Calu3 (cell line): ENCODE results near the gene TFF1. TPM values are rescaled to one million over a fixed set of nuclear protein-coding genes. Genes with fewer than 3 reads are reported as not detected.

ENCODE experiments used
- BruUV-seq: library from RNA; stranded (reverse); fragments of 400-500 nt; replicated peaks from 2 replicates; lab custom pipeline; 2021; lab: Mats Ljungman, UMichigan
- CTCF ChIA-PET: fragments of 300-600 bp; sonication (Branson Sonifier 250); formaldehyde crosslinking; loops from one replicate; lab custom pipeline; 2022; ENCODE audit warnings: antibody characterized with exemption; lab: Charles Lee
- DNase-seq: peaks from one replicate; pipeline ENCODE4 v3.0.0; 2022
- H3K27ac Mint-ChIP-seq: one replicate; pipeline ENCODE4 v1.8.0; 2022; ENCODE audit warnings: mixed read lengths; ENCODE audit not compliant: unreplicated experiment
- H3K27me3 Mint-ChIP-seq: one replicate; pipeline ENCODE4 v1.8.0; 2022; ENCODE audit warnings: mixed read lengths; ENCODE audit not compliant: unreplicated experiment
- H3K36me3 Mint-ChIP-seq: one replicate; pipeline ENCODE4 v1.8.0; 2022; ENCODE audit warnings: mild to moderate bottlenecking, moderate library complexity, mixed read lengths; ENCODE audit not compliant: insufficient read depth, unreplicated experiment
- H3K4me1 Mint-ChIP-seq: one replicate; pipeline ENCODE4 v1.8.0; 2022; ENCODE audit warnings: mild to moderate bottlenecking, low read depth, mixed read lengths; ENCODE audit not compliant: unreplicated experiment
- H3K4me3 Mint-ChIP-seq: one replicate; pipeline ENCODE4 v1.8.0; 2022; ENCODE audit warnings: mild to moderate bottlenecking, low read depth, moderate library complexity, mixed read lengths; ENCODE audit not compliant: unreplicated experiment
- H3K9me3 Mint-ChIP-seq: one replicate; pipeline ENCODE4 v1.8.0; 2022; ENCODE audit warnings: low read depth, mixed read lengths; ENCODE audit not compliant: unreplicated experiment
- CTCF ChIP-seq: fragments of 200-600 bp; IDR thresholded peaks from one replicate; pipeline ENCODE4 v1.8.0; 2022; ENCODE audit warnings: antibody characterized with exemption; ENCODE audit not compliant: unreplicated experiment
- intact Hi-C: fragments of 100-400 bp; cut with micrococcal nuclease; formaldehyde crosslinking; loops from one replicate; pipeline ENCODE4 v1.10.0; 2022; ENCODE audit not compliant: unreplicated experiment
- total RNA-seq: library from RNA; stranded (reverse); gene quantifications from 2 replicates; pipeline ENCODE4 v1.2.3, GENCODE V29; 2022

TFF1 gene
- total RNA-seq, 1 experiment from 2014 or later, result not detected

GRCh38 chr21:42346866-42347600 lies 19.3 kb downstream of the TFF1 start:
- Mint-ChIP-seq H3K36me3 (no peaks in the 10 kb centered on the region), H3K9me3 (no peaks in the 10 kb centered on the region), H3K4me3 (no peak overlapping the region), H3K4me1 (peaks cover 7% of the 10 kb centered on the region), H3K27me3 (no peaks in the 10 kb centered on the region), H3K27ac (no peak overlapping the region)
- no peak for TF ChIP-seq CTCF
- CTCF ChIA-PET, result interaction anchor here (0.7 kb wide), 1 partner anchor 109 kb away, joined by 3 read pairs; no protein-coding TSS in a partner anchor
- intact Hi-C loops, result no loop called here
- no peak for DNase-seq
- no TSS peak for BruUV-seq

- BruUV-seq, result no TSS peak
- H3K27ac Mint-ChIP-seq, result no peak overlapping the region
- intact Hi-C loops, result no loop called here
- H3K27me3 Mint-ChIP-seq, result no peaks in the 10 kb centered on the region
- no peak for TF ChIP-seq CTCF
- H3K4me1 Mint-ChIP-seq, result peaks cover 7% of the 10 kb centered on the region
- CTCF ChIA-PET, result no interaction called here
- H3K4me3 Mint-ChIP-seq, result no peak overlapping the region
- H3K36me3 Mint-ChIP-seq, result no peaks in the 10 kb centered on the region
- no peaks in the 10 kb centered on the region for H3K9me3 Mint-ChIP-seq
- DNase-seq, result no peak
These were observed 19.9 kb downstream of the TFF1 start for GRCh38 chr21:42346441-42346840.

GRCh38 chr21:42344631-42345030 lies 21.7 kb downstream of the TFF1 start:
- H3K36me3 Mint-ChIP-seq, result no peaks in the 10 kb centered on the region
- no peaks in the 10 kb centered on the region for H3K27me3 Mint-ChIP-seq
- CTCF ChIA-PET, result no interaction called here
- TF ChIP-seq CTCF, result no peak
- no peak overlapping the region for H3K27ac Mint-ChIP-seq
- no peak for DNase-seq
- BruUV-seq, result no TSS peak
- no peaks in the 10 kb centered on the region for H3K4me1 Mint-ChIP-seq
- intact Hi-C loops, result no loop called here
- no peaks in the 10 kb centered on the region for H3K9me3 Mint-ChIP-seq
- no peak overlapping the region for H3K4me3 Mint-ChIP-seq

GRCh38 chr21:42343963-42344510 lies 22.3 kb downstream of the TFF1 start:
- Mint-ChIP-seq H3K9me3 (no peaks in the 10 kb centered on the region), H3K27me3 (no peaks in the 10 kb centered on the region), H3K27ac (no peak overlapping the region), H3K36me3 (no peaks in the 10 kb centered on the region), H3K4me3 (no peak overlapping the region), H3K4me1 (no peaks in the 10 kb centered on the region)
- CTCF ChIA-PET, result no interaction called here
- TF ChIP-seq CTCF, result no peak
- no TSS peak for BruUV-seq
- intact Hi-C loops, result no loop called here
- no peak for DNase-seq
